ENCODE results near the gene ZNF273. TPM values are rescaled to one million over a fixed set of nuclear protein-coding genes. Genes with fewer than 3 reads are reported as not detected.

The ZNF273 gene
- 3.1 and 4.2 TPM in 2 replicates for total RNA-seq

DNA sequence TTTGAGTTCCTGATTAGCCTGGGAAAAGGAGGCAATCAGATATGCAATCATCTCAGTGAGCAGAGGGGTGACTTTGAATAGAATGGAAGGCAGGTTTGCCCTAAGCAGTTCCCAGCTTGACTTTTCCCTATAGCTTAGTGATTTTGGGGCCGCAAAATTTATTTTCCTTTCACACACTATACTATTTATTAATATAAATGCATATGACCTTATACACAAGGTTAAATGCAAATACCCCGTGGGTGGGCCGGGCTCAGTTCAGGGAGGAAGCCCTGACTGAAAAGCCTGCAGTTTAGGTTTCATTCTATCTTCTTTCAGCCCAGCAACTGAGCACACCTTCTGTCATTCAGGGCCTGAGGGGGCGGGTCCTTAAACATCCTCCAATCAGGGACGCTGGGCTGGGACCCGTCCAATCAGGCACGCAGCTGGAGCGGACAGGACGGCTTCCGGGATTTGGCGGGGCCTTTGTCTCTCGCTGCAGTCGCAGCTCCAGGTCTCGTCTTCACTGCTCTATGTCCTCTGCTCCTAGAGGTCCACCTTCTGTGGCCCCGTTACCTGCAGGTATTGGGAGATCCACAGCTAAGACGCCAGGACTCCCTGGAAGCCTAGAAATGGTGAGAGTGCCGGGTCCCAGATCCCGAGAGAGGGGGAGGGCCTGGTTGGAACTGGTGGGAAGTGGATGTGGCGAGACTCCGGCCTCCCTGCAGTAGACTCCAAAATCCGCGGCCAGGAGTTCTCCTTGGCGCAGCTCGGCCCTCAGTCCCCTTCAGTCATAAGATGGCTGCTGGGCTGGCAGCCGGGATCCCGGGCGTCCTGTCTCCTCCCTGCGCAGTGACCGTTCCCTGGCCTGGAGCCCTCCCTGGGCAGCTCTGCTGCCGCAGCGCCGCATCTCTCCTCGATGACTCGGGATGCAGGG is at the start of gene ZNF273:
TSS of gene ZNF273 (plus strand) at position 468 of the 916 bp plus-strand sequence. CDS start at position 513, 45 bp downstream.

Other genes starting within 250 kb of the ZNF273 start
- gene ZNF107, start 237.1 kb upstream of the ZNF273 start, total RNA-seq: 1.7 and 1.9 TPM in 2 replicates
- gene ZNF138, start 108.8 kb upstream of the ZNF273 start, total RNA-seq: 5.0 and 6.5 TPM in 2 replicates
- 5.8 and 14.4 TPM in 2 replicates for gene ZNF117, start 87.8 kb downstream of the ZNF273 start, total RNA-seq
- gene ERV3-1, start 103.4 kb downstream of the ZNF273 start, total RNA-seq: 8.6 and 22.3 TPM in 2 replicates

Measured in regular cardiac myocyte (primary cell).